Lung (tissue), 12 donors: Measurements from ENCODE around the gene NDC80. TPM values are rescaled to one million over a fixed set of nuclear protein-coding genes. Genes with fewer than 3 reads are reported as not detected.

Source experiments
- ATAC-seq: fragments of 200-7000 bp; cut with Tn5 transposase; one replicate; pipeline ENCODE4 v1.9.1; 2020; ENCODE audit warnings: moderate number of reproducible peaks; ENCODE audit not compliant: insufficient read depth, low FRiP score
- DNase-seq, 3 donors: peaks; one replicate each; pipeline ENCODE4 v3.0.0-alpha.2; 2013 to 2017
- H3K27ac ChIP-seq, 2 donors: one replicate each; pipeline ENCODE4 v1.5.1; 2013; ENCODE audit warnings: mild to moderate bottlenecking in 2 of 2, moderate library complexity in 2 of 2, control low read depth in 1 of 2, inconsistent platforms in 1 of 2, low read depth in 1 of 2, low read length in 1 of 2
- H3K27me3 ChIP-seq, 3 donors: one replicate each; pipeline ENCODE4 v1.5.1; 2013; ENCODE audit warnings: low read length in 2 of 3; ENCODE audit not compliant: control insufficient read depth in 3 of 3, insufficient read depth in 3 of 3
- H3K36me3 ChIP-seq, 4 donors: one replicate each; pipeline ENCODE4 v1.5.1; 2013; ENCODE audit warnings: low read length in 4 of 4, mild to moderate bottlenecking in 1 of 4, moderate library complexity in 1 of 4; ENCODE audit not compliant: control insufficient read depth in 4 of 4, insufficient read depth in 4 of 4
- H3K4me1 ChIP-seq, 5 donors: one replicate each; pipeline ENCODE4 v1.5.1; 2013; ENCODE audit warnings: low read length in 5 of 5, mild to moderate bottlenecking in 2 of 5, moderate library complexity in 1 of 5; ENCODE audit not compliant: control insufficient read depth in 5 of 5, insufficient read depth in 5 of 5
- H3K4me3 ChIP-seq: one replicate; pipeline ENCODE4 v1.5.1; 2013; ENCODE audit warnings: mild to moderate bottlenecking, control low read depth, moderate library complexity
- H3K9ac ChIP-seq, 2 donors: one replicate each; pipeline ENCODE4 v1.5.1; 2013; ENCODE audit warnings: low read length in 2 of 2, control low read depth in 1 of 2; ENCODE audit not compliant: insufficient read depth in 1 of 2
- H3K9me3 ChIP-seq, 4 donors: one replicate each; pipeline ENCODE4 v1.5.1; 2013; ENCODE audit warnings: low read length in 3 of 4, mild to moderate bottlenecking in 1 of 4, moderate library complexity in 1 of 4; ENCODE audit not compliant: control insufficient read depth in 4 of 4, insufficient read depth in 3 of 4
- WGBS, 2 donors: extraction: QIAGEN DNeasy Blood & Tissue Kit; methylation state at CpG; one replicate each; pipeline ENCODE4 v1.1.7; 2013; 5-methylcytosine and 5-hydroxymethylcytosine counted together
- polyA plus RNA-seq, 2 donors: library from polyadenylated mRNA; stranded (reverse); fragments of 200-250 nt; gene quantifications; one replicate each; pipeline ENCODE4 v1.2.1, GENCODE V29; 2013
- total RNA-seq, 2 donors: library from RNA; depleted of rRNA in 1 of 2; stranded (reverse); fragments of >200 nt in 1 of 2; gene quantifications; one replicate each; pipeline ENCODE4 v1.2.1, GENCODE V29; 2014 to 2021
- TF ChIP-seq, protein P1 (sequence below): IDR thresholded peaks from 2 replicates; pipeline ENCODE4 v1.5.1; 2012; ENCODE audit warnings: mild to moderate bottlenecking; ENCODE audit errors: control extremely low read depth, extremely low read depth
- donor health status: control.
- donor health status: control.
- donor health status: Bipolar disorder and iron deficiency.
- donor health status: healthy.
- donor health status: DM: yes; HTN: yes; CAD: no.

NDC80 gene
- total and polyA plus RNA-seq, 4 donors = 0.55 to 3.9 (median 2.3) TPM

DNA sequence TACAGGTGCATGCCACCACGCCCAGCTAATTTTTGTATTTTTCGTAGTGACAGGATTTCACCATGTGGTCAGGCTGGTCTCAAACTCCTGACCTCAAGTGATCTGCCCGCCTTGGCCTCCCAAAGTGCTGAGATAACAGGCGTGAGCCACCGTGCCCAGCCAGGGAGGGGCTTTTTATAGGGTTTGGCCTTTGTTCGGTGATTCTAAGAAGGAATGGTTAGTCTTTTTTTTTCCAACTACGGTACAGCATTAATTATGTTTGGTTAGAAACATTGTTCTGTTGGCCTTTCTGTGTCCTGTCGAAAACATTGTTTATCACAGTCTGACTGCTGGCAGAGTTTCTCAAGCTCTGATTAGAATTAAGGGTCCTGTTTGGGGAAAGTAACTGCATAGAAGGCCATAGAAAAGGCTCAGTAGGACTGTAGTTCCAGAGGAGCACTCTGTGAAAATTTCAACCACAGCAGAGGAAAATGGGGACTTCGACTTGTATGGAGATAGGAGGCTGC is 64.8 kb downstream of the NDC80 start:
- peaks cover 0 to 6% (median 3%) of the 10 kb centered on the region in 5 donors for H3K4me1 ChIP-seq
- 49 to 50% methylated on average over 9 of the region's 9 CpGs for WGBS, 2 donors
- peak in 2 of 3 donors; percentile 53 to 63 for DNase-seq
- TF ChIP-seq, protein P1, sequence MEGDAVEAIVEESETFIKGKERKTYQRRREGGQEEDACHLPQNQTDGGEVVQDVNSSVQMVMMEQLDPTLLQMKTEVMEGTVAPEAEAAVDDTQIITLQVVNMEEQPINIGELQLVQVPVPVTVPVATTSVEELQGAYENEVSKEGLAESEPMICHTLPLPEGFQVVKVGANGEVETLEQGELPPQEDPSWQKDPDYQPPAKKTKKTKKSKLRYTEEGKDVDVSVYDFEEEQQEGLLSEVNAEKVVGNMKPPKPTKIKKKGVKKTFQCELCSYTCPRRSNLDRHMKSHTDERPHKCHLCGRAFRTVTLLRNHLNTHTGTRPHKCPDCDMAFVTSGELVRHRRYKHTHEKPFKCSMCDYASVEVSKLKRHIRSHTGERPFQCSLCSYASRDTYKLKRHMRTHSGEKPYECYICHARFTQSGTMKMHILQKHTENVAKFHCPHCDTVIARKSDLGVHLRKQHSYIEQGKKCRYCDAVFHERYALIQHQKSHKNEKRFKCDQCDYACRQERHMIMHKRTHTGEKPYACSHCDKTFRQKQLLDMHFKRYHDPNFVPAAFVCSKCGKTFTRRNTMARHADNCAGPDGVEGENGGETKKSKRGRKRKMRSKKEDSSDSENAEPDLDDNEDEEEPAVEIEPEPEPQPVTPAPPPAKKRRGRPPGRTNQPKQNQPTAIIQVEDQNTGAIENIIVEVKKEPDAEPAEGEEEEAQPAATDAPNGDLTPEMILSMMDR = no peak
- H3K36me3 ChIP-seq = no peaks in the 10 kb centered on the region
- no peaks in the 10 kb centered on the region for H3K9me3 ChIP-seq
- H3K9ac ChIP-seq = no peak overlapping the region
- H3K27ac ChIP-seq = peak overlapping the region; percentile 71 to 88
- ATAC-seq = no peak
- H3K4me3 ChIP-seq = no peak overlapping the region
- H3K27me3 ChIP-seq = no peaks in the 10 kb centered on the region

DNA sequence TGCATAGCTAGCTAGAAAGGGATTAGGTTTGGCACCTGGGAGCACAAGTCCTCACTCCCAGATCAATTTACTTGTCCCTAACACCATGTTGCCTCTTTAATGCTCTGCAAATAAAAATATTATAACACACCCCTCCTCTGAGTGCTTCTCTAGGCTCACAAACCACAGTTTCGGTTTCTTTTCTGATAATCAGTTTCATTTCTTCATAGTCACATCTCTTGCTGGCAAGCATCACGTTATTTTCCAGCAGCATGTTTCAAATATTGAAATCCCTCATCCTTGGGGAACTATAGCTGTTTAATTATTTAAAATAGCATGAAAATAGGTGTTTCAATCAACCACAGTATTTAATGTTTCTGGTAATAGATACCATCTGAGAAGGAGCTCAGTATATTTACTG is 70.3 kb downstream of the NDC80 start:
- Histone ChIP-seq H3K4me3 (no peak overlapping the region), H3K9ac (no peak overlapping the region), H3K27me3 (no peaks in the 10 kb centered on the region), H3K4me1 (peaks cover 0 to 2% (median 0%) of the 10 kb centered on the region in 5 donors), H3K27ac (peak overlapping the region in 1 of 2 donors; percentile 53), H3K36me3 (no peaks in the 10 kb centered on the region), H3K9me3 (no peaks in the 10 kb centered on the region)
- 4 to 9% methylated on average over 2 of the region's 2 CpGs for WGBS, 2 donors
- peak in 2 of 3 donors; percentile 37 to 54 for DNase-seq
- no peak for ATAC-seq
- TF ChIP-seq, protein P1 = no peak

DNA sequence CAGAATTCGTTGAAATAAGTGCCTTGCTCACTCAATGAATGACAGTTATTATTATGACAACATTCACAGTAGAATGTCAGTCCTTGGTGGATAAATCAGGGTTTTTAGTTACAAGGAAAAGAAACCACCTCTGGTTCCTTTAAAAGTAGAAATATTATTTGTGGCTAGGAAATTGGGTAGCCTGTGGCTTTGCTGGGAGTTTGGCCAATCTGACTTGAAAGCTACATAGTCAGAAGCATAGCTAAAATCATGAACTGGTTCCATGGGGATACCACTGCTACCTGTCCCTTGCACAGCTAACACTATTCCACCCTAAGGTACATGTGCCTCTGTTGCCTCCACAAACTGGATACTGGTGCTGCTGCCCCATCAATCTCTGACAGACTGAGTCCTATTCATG is 71.4 kb downstream of the NDC80 start:
- ATAC-seq = no peak
- Histone ChIP-seq H3K4me3 (no peak overlapping the region), H3K9me3 (no peaks in the 10 kb centered on the region), H3K36me3 (no peaks in the 10 kb centered on the region), H3K4me1 (no peaks in the 10 kb centered on the region), H3K27ac (no peak overlapping the region), H3K9ac (no peak overlapping the region), H3K27me3 (no peaks in the 10 kb centered on the region)
- WGBS, 2 donors = 56 to 59% methylated on average over 1 of the region's 1 CpG
- TF ChIP-seq, protein P1 = no peak
- no peak for DNase-seq

- 79 to 84% methylated on average over 1 of the region's 1 CpG for whole genome bisulfite sequencing, 2 donors
- H3K4me1 ChIP-seq = no peaks in the 10 kb centered on the region
- no peaks in the 10 kb centered on the region for H3K27me3 ChIP-seq
These were observed 73.2 kb downstream of the NDC80 start for GRCh38 chr18:2644535-2644934.

More at GRCh38 chr18:2644535-2644934, 73.2 kb downstream of the NDC80 start:
- TF ChIP-seq, protein P1 = no peak
- no peak overlapping the region for H3K9ac ChIP-seq
- no peak overlapping the region for H3K27ac ChIP-seq
- ATAC-seq = no peak
- H3K9me3 ChIP-seq = no peaks in the 10 kb centered on the region
- no peak for DNase-seq
- H3K4me3 ChIP-seq = no peak overlapping the region
- no peaks in the 10 kb centered on the region for H3K36me3 ChIP-seq
